SK-N-MC (cell line): ENCODE results near the gene AP3B1.

Experiments used
- DNase-seq: peaks from one replicate; pipeline ENCODE4 v3.0.0-alpha.2; 2011; ENCODE audit warnings: low read depth, low spot score
- H3K27ac ChIP-seq: fragments of 200-600 bp; sonication (generic); 2 replicates; pipeline ENCODE4 v1.5.1; 2016; ENCODE audit warnings: mixed run types
- H3K36me3 ChIP-seq: fragments of 200-600 bp; sonication (generic); 2 replicates; pipeline ENCODE4 v1.6.1; 2017; ENCODE audit warnings: antibody characterized with exemption, low read length, mixed read lengths; ENCODE audit not compliant: insufficient read depth
- H3K4me3 ChIP-seq: fragments of 200-600 bp; sonication (generic); 2 replicates; pipeline ENCODE4 v1.5.1; 2016
- H3K9ac ChIP-seq: fragments of 200-600 bp; sonication (generic); 2 replicates; pipeline ENCODE4 v1.8.0; 2017; ENCODE audit warnings: mixed run types, mixed read lengths; ENCODE audit not compliant: insufficient read length
- H3K9me3 ChIP-seq: fragments of 200-600 bp; sonication (generic); 2 replicates; pipeline ENCODE4 v1.6.1; 2017; ENCODE audit warnings: low read depth, mild to moderate bottlenecking, antibody characterized with exemption, low read length, moderate library complexity, mixed read lengths
- EZH2 ChIP-seq: fragments of 200-600 bp; sonication (generic); IDR thresholded peaks from one replicate; pipeline ENCODE4 v1.6.1; 2017; ENCODE audit warnings: antibody characterized with exemption
- FOXP2 ChIP-seq: optimal IDR thresholded peaks from 2 replicates; pipeline ENCODE3; 2011; ENCODE audit warnings: mild to moderate bottlenecking, moderate library complexity; ENCODE audit not compliant: insufficient read depth; ENCODE audit errors: extremely low read length, control extremely low read depth
- POLR2AphosphoS5 ChIP-seq: IDR thresholded peaks from 2 replicates; pipeline ENCODE4 v1.6.1; 2012; ENCODE audit warnings: mild to moderate bottlenecking, low read depth, low read length, borderline replicate concordance

AP3B1 gene

DNA sequence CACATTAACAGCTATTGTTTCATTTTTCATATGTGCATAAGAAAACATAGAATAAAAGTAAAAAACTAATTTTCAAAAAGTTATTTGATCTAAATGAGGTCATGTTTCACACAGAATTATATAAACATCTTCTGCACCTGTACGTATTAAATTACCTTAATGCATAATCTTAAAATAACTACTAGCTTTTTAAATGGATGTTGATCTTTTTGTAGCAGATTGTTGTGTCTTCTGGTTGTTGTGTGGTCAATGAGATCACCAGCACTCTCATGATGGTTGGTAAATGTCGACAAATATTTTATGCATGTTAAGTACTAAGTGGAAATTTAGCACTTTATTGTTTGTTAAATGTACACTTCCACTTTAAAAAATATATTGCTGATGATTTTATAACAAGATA is 162.0 kb downstream of the AP3B1 start:
- Histone ChIP-seq H3K36me3 (peaks cover 7% of the 10 kb centered on the region; the same call in 1 of the 2 replicates), H3K9me3 (no peaks in the 10 kb centered on the region), H3K9ac (no peak overlapping the region), H3K27ac (no peak overlapping the region), H3K4me3 (no peak overlapping the region)
- no peak for DNase-seq
- TF ChIP-seq EZH2 (no peak), FOXP2 (no peak), POLR2AphosphoS5 (no peak)

GRCh38 chr5:78129597-78129996 is 164.9 kb downstream of the AP3B1 start:
- Histone ChIP-seq H3K27ac (no peak overlapping the region), H3K9me3 (no peaks in the 10 kb centered on the region), H3K9ac (no peak overlapping the region), H3K36me3 (no peaks in the 10 kb centered on the region), H3K4me3 (no peak overlapping the region)
- TF ChIP-seq POLR2AphosphoS5 = no peak
- TF ChIP-seq FOXP2 = no peak
- TF ChIP-seq EZH2 = no peak
- no peak for DNase-seq

DNA sequence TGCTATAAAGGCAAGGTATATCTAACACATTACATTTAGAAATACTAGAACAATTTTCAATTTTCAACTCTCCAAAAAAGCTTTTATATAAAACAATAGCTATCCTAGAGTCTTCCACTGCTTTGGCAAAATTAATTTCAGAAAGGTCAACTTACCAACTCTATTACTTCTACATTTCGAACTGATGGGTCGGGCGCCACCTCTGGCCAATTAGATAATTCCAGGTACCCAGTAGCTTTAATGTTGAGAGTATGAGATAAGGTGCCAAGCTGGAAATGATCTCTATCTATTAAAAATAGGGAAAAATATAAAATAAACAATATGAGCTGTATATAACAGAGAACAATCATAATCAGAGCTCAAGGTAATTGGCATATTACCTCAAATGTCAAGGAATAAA is 166.6 kb downstream of the AP3B1 start:
- Histone ChIP-seq H3K9ac (no peak overlapping the region), H3K27ac (no peak overlapping the region), H3K36me3 (no peaks in the 10 kb centered on the region), H3K4me3 (no peak overlapping the region), H3K9me3 (no peaks in the 10 kb centered on the region)
- no peak for DNase-seq
- TF ChIP-seq EZH2 (no peak), FOXP2 (no peak), POLR2AphosphoS5 (no peak)

GRCh38 chr5:78126536-78126935 is 168.0 kb downstream of the AP3B1 start:
- no peak for TF ChIP-seq EZH2
- no peak for TF ChIP-seq FOXP2
- TF ChIP-seq POLR2AphosphoS5 = no peak
- DNase-seq = no peak
- no peaks in the 10 kb centered on the region for H3K36me3 ChIP-seq

GRCh38 chr5:78116167-78116566 is 178.3 kb downstream of the AP3B1 start:
- Histone ChIP-seq H3K27ac (no peak overlapping the region), H3K9me3 (no peaks in the 10 kb centered on the region), H3K9ac (no peak overlapping the region), H3K36me3 (no peaks in the 10 kb centered on the region), H3K4me3 (no peak overlapping the region)
- TF ChIP-seq EZH2 (no peak), FOXP2 (no peak), POLR2AphosphoS5 (no peak)
- no peak for DNase-seq

More at GRCh38 chr5:78126536-78126935, 168.0 kb downstream of the AP3B1 start:
- H3K9ac ChIP-seq = no peak overlapping the region
- no peaks in the 10 kb centered on the region for H3K9me3 ChIP-seq
- no peak overlapping the region for H3K4me3 ChIP-seq
- H3K27ac ChIP-seq = no peak overlapping the region

GRCh38 chr5:78113689-78114264 is 180.7 kb downstream of the AP3B1 start:
- TF ChIP-seq FOXP2 = no peak
- no peak for TF ChIP-seq POLR2AphosphoS5
- TF ChIP-seq EZH2 = no peak
- Histone ChIP-seq H3K27ac (no peak overlapping the region), H3K9ac (no peak overlapping the region), H3K4me3 (no peak overlapping the region), H3K36me3 (0 out of 2 replicates have a peak, but pooled peaks cover 4% of the 10 kb centered on the region), H3K9me3 (no peaks in the 10 kb centered on the region)
- DNase-seq = no peak

- no peak for DNase-seq
- Histone ChIP-seq H3K27ac (no peak overlapping the region), H3K9ac (no peak overlapping the region), H3K9me3 (no peaks in the 10 kb centered on the region), H3K36me3 (0 out of 2 replicates have a peak, but pooled peaks cover 4% of the 10 kb centered on the region), H3K4me3 (no peak overlapping the region)
- TF ChIP-seq EZH2 (no peak), FOXP2 (no peak), POLR2AphosphoS5 (no peak)
Measured at GRCh38 chr5:78112931-78113330, 181.6 kb downstream of the AP3B1 start.

DNA sequence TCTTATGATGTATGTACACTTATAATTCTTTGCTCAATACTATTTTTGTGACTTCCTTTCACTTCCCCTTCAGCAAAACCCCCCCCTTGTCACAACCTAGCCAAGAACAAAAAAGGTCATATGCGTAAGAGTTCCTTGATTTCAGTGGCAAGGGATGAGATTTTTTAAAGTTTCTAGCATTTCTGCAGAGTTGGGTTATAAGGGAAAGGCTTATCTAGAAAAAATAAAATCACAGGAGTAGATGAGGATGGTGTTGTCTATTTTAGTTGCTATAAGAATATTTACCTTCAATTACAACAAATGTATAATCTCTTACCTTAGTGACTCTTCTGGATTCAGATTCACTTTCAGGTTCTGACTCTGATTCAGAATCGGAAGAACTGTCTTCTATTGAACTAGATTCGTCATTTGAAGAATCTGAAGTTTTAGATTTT is 184.6 kb downstream of the AP3B1 start:
- H3K4me3 ChIP-seq = no peak overlapping the region
- 0 out of 2 replicates have a peak, but pooled peaks cover 4% of the 10 kb centered on the region for H3K36me3 ChIP-seq
- DNase-seq = no peak
- TF ChIP-seq FOXP2 = no peak
- no peak for TF ChIP-seq EZH2
- TF ChIP-seq POLR2AphosphoS5 = no peak
- no peaks in the 10 kb centered on the region for H3K9me3 ChIP-seq
- no peak overlapping the region for H3K9ac ChIP-seq
- H3K27ac ChIP-seq = no peak overlapping the region

- no peak overlapping the region for H3K4me3 ChIP-seq
- H3K36me3 ChIP-seq = 0 out of 2 replicates have a peak, but pooled peaks cover 4% of the 10 kb centered on the region
- DNase-seq = no peak
- no peak overlapping the region for H3K9ac ChIP-seq
- H3K27ac ChIP-seq = no peak overlapping the region
- no peaks in the 10 kb centered on the region for H3K9me3 ChIP-seq
- TF ChIP-seq POLR2AphosphoS5 (no peak), FOXP2 (no peak), EZH2 (no peak)
Measured at GRCh38 chr5:78108564-78108963, 185.9 kb downstream of the AP3B1 start.
